GM12874 (cell line): ENCODE measurements around the gene POLG.

Source experiments
- TF ChIP-seq, protein P1 (sequence below): IDR thresholded peaks from 2 replicates; pipeline ENCODE4 v1.5.1; 2011; ENCODE audit warnings: low read depth, mild to moderate bottlenecking, control low read depth, low read length, moderate library complexity; ENCODE audit not compliant: insufficient read depth

POLG gene

DNA sequence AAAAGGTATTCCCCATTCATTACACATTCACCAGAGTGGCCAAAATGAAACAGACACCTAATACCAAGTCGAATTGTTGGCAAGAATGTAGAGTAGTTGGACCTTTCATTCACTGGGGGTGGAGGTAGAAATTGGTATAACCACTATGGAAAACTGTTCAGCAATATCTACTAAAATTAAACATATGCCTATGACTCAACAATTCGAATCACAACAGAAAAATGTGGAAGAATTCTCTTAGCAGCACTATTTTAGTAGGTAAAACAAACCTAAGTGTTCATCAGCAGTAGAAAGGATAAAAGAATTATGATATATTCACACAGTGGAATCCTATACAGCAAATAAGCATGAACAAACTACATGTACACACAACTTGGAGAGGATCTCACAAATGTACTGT lies 30.6 kb downstream of the POLG start:
- TF ChIP-seq, protein P1, sequence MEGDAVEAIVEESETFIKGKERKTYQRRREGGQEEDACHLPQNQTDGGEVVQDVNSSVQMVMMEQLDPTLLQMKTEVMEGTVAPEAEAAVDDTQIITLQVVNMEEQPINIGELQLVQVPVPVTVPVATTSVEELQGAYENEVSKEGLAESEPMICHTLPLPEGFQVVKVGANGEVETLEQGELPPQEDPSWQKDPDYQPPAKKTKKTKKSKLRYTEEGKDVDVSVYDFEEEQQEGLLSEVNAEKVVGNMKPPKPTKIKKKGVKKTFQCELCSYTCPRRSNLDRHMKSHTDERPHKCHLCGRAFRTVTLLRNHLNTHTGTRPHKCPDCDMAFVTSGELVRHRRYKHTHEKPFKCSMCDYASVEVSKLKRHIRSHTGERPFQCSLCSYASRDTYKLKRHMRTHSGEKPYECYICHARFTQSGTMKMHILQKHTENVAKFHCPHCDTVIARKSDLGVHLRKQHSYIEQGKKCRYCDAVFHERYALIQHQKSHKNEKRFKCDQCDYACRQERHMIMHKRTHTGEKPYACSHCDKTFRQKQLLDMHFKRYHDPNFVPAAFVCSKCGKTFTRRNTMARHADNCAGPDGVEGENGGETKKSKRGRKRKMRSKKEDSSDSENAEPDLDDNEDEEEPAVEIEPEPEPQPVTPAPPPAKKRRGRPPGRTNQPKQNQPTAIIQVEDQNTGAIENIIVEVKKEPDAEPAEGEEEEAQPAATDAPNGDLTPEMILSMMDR: no peak

DNA sequence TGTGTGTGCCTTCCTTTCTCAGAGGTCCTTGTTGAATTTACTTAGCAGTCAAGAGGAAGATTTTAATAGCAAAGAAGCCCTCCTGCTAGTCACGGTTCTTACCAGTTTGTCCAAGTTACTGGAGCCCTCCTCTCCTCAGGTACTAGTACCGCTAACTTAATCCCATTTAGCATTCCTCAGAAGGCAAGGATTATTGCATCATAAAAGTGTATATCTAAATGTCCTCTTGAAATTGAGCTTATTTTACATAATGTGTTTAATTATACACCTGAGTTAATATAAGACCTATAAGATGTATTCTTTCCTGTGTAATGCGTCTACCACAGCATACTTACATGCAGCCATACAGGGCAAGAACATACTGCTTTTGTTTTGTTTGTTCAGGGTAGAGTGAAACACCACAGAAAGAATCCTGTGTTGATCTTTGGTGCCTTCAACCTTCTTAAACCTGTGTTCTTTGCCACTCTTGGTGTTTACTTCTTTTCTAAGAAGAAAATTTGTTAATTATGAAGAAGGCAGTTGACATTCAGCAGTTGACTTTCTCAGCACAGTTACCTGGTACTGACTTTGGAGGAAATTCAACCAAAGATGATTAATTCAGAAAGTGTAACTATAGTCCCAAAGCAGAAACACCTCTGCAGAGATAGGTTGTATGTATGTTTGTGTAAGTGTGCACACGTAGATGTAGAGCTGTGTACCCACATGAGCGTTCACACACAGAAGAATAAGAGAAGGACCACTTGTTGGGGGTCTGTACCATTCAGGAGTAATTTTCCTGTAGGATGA lies 33.1 kb downstream of the POLG start:
- TF ChIP-seq, protein P1: no peak

DNA sequence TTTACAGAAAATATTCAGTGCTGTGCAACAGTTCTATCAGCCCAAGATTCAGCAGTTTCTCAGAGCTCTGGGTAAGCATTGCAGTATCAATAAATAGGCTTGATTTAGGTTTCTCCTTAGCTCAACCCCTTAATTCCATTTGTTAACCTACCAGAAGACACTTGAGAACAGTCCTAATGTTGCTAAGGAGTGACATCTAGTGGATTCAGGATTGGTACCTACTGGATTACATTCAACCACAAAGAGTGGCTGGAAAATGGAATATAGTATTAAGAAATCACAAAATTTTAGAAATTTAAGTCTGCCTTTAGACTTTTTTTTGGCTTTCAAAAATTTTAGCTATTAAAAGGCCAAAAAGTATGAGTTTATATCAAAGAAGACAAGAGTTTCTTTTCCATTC lies 34.7 kb downstream of the POLG start:
- TF ChIP-seq, protein P1: no peak

DNA sequence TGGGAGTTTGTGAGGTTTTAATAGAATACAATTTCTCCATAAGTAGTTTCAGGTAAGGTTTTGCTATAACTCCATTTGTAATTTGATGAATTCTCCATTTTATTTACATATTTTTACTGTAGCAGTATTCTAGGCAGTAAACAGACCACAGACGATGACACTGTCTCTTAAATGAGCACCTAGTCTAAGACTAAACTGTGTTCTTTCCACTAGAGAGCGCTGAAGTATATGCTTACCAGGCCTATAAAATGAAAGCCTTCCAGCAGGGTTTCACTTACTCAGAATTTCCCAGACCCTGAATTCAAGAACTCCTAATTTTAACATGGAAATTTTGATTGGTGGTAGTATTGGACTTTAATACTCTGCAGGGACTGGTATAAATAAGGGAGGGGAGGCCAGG lies 41.6 kb downstream of the POLG start:
- TF ChIP-seq, protein P1: no peak

DNA sequence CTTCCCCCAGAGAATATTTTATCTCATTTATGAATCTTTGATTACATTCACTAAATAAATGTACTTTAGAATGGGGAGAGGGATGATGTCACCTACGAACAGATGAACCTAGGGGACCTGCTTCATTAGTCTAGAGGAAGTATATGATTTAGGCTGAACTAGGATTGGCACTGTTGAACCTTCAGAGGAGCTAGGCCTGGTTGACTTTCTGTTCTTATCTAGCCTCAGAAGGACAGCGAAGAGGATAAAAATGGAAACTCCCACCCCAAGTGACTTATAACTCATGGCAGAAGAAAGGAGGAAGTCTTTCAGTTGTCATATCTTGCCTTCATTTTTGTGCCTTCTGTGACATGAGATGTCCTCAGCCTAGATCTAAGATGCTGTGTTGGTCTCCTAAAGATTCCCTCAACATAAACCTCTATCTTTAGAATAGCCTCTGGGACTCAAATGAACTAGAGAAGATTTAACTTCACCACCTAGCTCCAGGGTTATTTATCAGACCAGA lies 42.6 kb downstream of the POLG start:
- TF ChIP-seq, protein P1: no peak

DNA sequence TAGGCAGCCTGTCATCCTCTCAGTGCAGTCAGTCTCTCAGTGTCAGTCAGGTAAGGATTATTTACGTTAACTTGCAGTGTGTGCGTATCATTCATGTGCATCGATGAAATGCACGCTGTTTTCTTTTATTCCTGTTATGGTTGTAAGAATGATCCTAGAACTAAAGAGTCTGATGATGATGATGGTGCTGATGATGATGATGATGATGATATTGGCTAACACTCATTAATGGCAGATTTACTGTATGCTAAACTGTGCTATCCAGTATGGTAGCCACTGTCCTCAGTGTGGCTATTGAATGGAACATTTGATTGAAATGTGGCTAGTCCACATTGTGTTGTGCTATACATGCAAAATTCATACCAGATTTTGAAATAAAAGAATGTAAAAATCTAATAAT lies 51.4 kb downstream of the POLG start:
- TF ChIP-seq, protein P1: no peak

DNA sequence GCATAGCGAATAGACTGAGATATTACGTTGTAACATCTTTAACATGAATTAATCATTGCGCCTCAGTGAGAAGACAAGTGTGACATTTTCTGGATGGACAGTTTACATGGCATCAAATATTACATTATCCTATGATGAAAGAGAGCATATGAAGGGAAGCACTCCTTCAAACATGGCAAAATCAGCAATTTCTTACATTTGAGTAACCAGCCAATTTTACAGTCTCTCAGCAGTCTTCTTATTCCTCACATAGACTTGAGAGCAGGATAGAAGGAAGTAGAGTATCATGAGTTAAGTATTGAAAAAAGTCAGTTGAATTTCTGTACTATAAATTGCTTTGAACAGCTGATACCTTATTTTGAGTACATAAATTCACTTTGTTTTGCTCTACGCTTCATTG lies 52.0 kb downstream of the POLG start:
- TF ChIP-seq, protein P1: no peak
